ENCODE results near the gene RHOG.
A peak's percentile ranks its signal among the peaks of the same experiment; 100 is the strongest.

RHOG gene

GRCh38 chr11:3830088-3830487 is 10.7 kb downstream of the RHOG start:
- ChIA-PET CTCF (interaction anchor here (1.3 to 43.8 kb wide), 6 partner anchors 8 to 240 kb away, joined by 4 to 1411 read pairs (median 14); partner anchors contain the start of genes PGAP2, RHOG and STIM1), POLR2A (no interaction called here)
- no peak for DNase-seq (ENCODE audit: extremely low spot score)
- no peak for TF ChIP-seq CTCF (IDR thresholded peaks at IDR 0.05; ENCODE audit: control extremely low read depth, extremely low read depth, low read depth, missing control alignments)

GRCh38 chr11:3827434-3828186 is 13.1 kb downstream of the RHOG start:
- TF ChIP-seq CTCF (IDR thresholded peaks at IDR 0.05; ENCODE audit: control extremely low read depth, extremely low read depth, low read depth, missing control alignments) = no peak
- no peak for DNase-seq (ENCODE audit: extremely low spot score)
- CTCF ChIA-PET = interaction anchor here (1.3 to 3.8 kb wide), 6 partner anchors 14 to 245 kb away, joined by 4 to 27 read pairs (median 8); partner anchors contain the start of genes PGAP2, RHOG and STIM1
- POLR2A ChIA-PET = no interaction called here

GRCh38 chr11:3826721-3827120 is 14.0 kb downstream of the RHOG start:
- POLR2A ChIA-PET = no interaction called here
- CTCF ChIA-PET = interaction anchor here (1.0 to 3.8 kb wide), 7 partner anchors 9 to 246 kb away, joined by 4 to 27 read pairs (median 5); partner anchors contain the start of genes PGAP2, RHOG and STIM1
- DNase-seq (ENCODE audit: extremely low spot score) = no peak
- TF ChIP-seq CTCF (IDR thresholded peaks at IDR 0.05; ENCODE audit: control extremely low read depth, extremely low read depth, low read depth, missing control alignments) = no peak

- no peak for TF ChIP-seq CTCF (IDR thresholded peaks at IDR 0.05; ENCODE audit: control extremely low read depth, extremely low read depth, low read depth, missing control alignments)
- POLR2A ChIA-PET = interaction anchor here (0.6 to 1.3 kb wide), 2 partner anchors 15 to 259 kb away, joined by 3 read pairs; partner anchors contain the start of gene RHOG
- no peak for DNase-seq (ENCODE audit: extremely low spot score)
- CTCF ChIA-PET = interaction anchor here (0.9 to 3.8 kb wide), 12 partner anchors 8 to 603 kb away, joined by 3 to 28 read pairs (median 3); partner anchors contain the start of genes RHOG and STIM1
These were observed 15.1 kb downstream of the RHOG start for GRCh38 chr11:3825473-3826154.

- POLR2A ChIA-PET = interaction anchor here (0.6 to 1.3 kb wide), 2 partner anchors 15 to 260 kb away, joined by 3 read pairs; partner anchors contain the start of gene RHOG
- peak; percentile 71 for TF ChIP-seq CTCF (IDR thresholded peaks at IDR 0.05; ENCODE audit: control extremely low read depth, extremely low read depth, low read depth, missing control alignments)
- CTCF ChIA-PET = interaction anchor here (0.9 to 3.8 kb wide), 12 partner anchors 9 to 604 kb away, joined by 3 to 28 read pairs (median 3); partner anchors contain the start of genes RHOG and STIM1
- peak; percentile 83 for DNase-seq (ENCODE audit: extremely low spot score)
These were observed 15.9 kb downstream of the RHOG start for GRCh38 chr11:3824714-3825472.

Data from GM10248 (cell line).